Kidney epithelial cell (primary cell): Measurements from ENCODE around the gene FAM114A1. TPM values are rescaled to one million over a fixed set of nuclear protein-coding genes. Genes with fewer than 3 reads are reported as not detected.
A peak's percentile ranks its signal among the peaks of the same experiment; 100 is the strongest.

ENCODE experiments used
- DNase-seq: peaks from one replicate; pipeline ENCODE4 v3.0.0-alpha.2; 2010; ENCODE audit warnings: low read depth
- H3K27me3 ChIP-seq: 2 replicates; pipeline ENCODE4 v1.6.0; 2011; ENCODE audit warnings: low read length; ENCODE audit not compliant: control insufficient read depth, insufficient read depth
- H3K36me3 ChIP-seq: 2 replicates; pipeline ENCODE4 v1.5.1; 2011; ENCODE audit warnings: low read length; ENCODE audit not compliant: control insufficient read depth, insufficient read depth
- H3K4me3 ChIP-seq: 2 replicates; pipeline ENCODE4 v1.5.1; 2011; ENCODE audit warnings: low read depth, mild to moderate bottlenecking, control low read depth, low read length
- CTCF ChIP-seq: IDR thresholded peaks from 2 replicates; pipeline ENCODE4 v1.5.1; 2011; ENCODE audit warnings: mild to moderate bottlenecking, moderate library complexity, low read length, control low read depth, inconsistent platforms; ENCODE audit not compliant: insufficient read depth, poor library complexity, severe bottlenecking
- total RNA-seq: library from RNA; depleted of rRNA; stranded (reverse); fragments of >200 nt; gene quantifications from 2 replicates; pipeline ENCODE4 v1.2.3, GENCODE V29; 2015

Gene FAM114A1
- total RNA-seq, 1 donor from 2014 or later: 53.9 TPM

GRCh38 chr4:38873290-38873944 lies 5.8 kb downstream of the FAM114A1 start:
- TF ChIP-seq CTCF: no peak
- Histone ChIP-seq H3K27me3 (no peaks in the 10 kb centered on the region), H3K36me3 (peaks cover 2% of the 10 kb centered on the region), H3K4me3 (no peak overlapping the region)
- no peak for DNase-seq

- no peak for DNase-seq
- no peak for TF ChIP-seq CTCF
- no peaks in the 10 kb centered on the region for H3K27me3 ChIP-seq
- H3K4me3 ChIP-seq: no peak overlapping the region
- H3K36me3 ChIP-seq: peaks cover 2% of the 10 kb centered on the region
These were observed 9.0 kb downstream of the FAM114A1 start for GRCh38 chr4:38876636-38877035.

- DNase-seq: no peak
- Histone ChIP-seq H3K27me3 (no peaks in the 10 kb centered on the region), H3K36me3 (no peaks in the 10 kb centered on the region), H3K4me3 (no peak overlapping the region)
- TF ChIP-seq CTCF: no peak
These were observed 16.6 kb downstream of the FAM114A1 start for GRCh38 chr4:38884254-38884653.

GRCh38 chr4:38889143-38889542 lies 21.5 kb downstream of the FAM114A1 start:
- DNase-seq: peak; percentile 58
- Histone ChIP-seq H3K27me3 (no peaks in the 10 kb centered on the region), H3K4me3 (no peak overlapping the region), H3K36me3 (no peaks in the 10 kb centered on the region)
- no peak for TF ChIP-seq CTCF

- TF ChIP-seq CTCF: no peak
- H3K36me3 ChIP-seq: no peaks in the 10 kb centered on the region
- H3K4me3 ChIP-seq: no peak overlapping the region
- no peaks in the 10 kb centered on the region for H3K27me3 ChIP-seq
- DNase-seq: no peak
These were observed 23.7 kb downstream of the FAM114A1 start for GRCh38 chr4:38891051-38891983.
